Mucosa of stomach (tissue), 1 donor: Measurements from ENCODE around the gene WDR5.

Experiments
- H3K27me3 ChIP-seq: one replicate; pipeline ENCODE4 v1.7.0; 2013; ENCODE audit warnings: mild to moderate bottlenecking, low read length; ENCODE audit not compliant: control insufficient read depth, insufficient read depth
- H3K36me3 ChIP-seq: one replicate; pipeline ENCODE4 v1.7.0; 2013; ENCODE audit warnings: low read length; ENCODE audit not compliant: control insufficient read depth, insufficient read depth
- H3K4me1 ChIP-seq: one replicate; pipeline ENCODE4 v1.7.0; 2013; ENCODE audit warnings: mild to moderate bottlenecking, low read length; ENCODE audit not compliant: control insufficient read depth, insufficient read depth
- H3K4me3 ChIP-seq: one replicate; pipeline ENCODE4 v1.7.0; 2013; ENCODE audit warnings: low read length
- H3K9ac ChIP-seq: one replicate; pipeline ENCODE4 v1.7.0; 2013; ENCODE audit warnings: mild to moderate bottlenecking, low read length, moderate library complexity
- H3K9me3 ChIP-seq: one replicate; pipeline ENCODE4 v1.7.0; 2013; ENCODE audit warnings: mild to moderate bottlenecking, low read length, moderate library complexity; ENCODE audit not compliant: control insufficient read depth
- donor health status: Pancreatic carcinoma.

WDR5 gene

GRCh38 chr9:134136996-134137299 is 1.1 kb downstream of the WDR5 start:
- Histone ChIP-seq H3K4me1 (peaks cover 31% of the 10 kb centered on the region), H3K36me3 (no peaks in the 10 kb centered on the region)

GRCh38 chr9:134138292-134138691 is 2.4 kb downstream of the WDR5 start:
- peaks cover 31% of the 10 kb centered on the region for H3K4me1 ChIP-seq
- H3K9me3 ChIP-seq: no peaks in the 10 kb centered on the region
- no peak overlapping the region for H3K9ac ChIP-seq
- no peak overlapping the region for H3K4me3 ChIP-seq
- H3K36me3 ChIP-seq: no peaks in the 10 kb centered on the region
- H3K27me3 ChIP-seq: no peaks in the 10 kb centered on the region

More at GRCh38 chr9:134136996-134137299, 1.1 kb downstream of the WDR5 start:
- no peaks in the 10 kb centered on the region for H3K27me3 ChIP-seq
- H3K9ac ChIP-seq: peak overlapping the region; percentile 65
- H3K4me3 ChIP-seq: peak overlapping the region; percentile 67
- no peaks in the 10 kb centered on the region for H3K9me3 ChIP-seq

DNA sequence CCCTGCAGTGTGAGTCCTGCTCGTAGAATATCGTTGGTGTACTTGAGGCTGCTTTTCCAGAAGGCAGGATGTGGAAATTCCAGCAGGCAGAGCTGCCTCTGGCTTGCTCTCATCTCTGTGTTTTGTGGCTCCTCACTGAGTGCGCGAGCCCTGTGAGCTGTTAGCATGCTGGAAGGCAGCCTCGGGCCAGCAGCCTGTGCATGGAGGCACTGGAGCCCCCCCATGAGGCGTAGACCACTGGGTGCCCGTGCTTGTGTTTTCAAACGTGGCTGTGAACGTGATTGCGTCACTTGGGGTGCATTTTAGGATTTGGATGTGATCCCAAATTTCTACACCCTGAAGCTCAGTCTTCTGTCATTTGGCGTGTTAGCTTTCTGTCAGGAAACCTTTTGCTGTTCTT is 3.2 kb downstream of the WDR5 start:
- H3K4me3 ChIP-seq: no peak overlapping the region
- no peak overlapping the region for H3K9ac ChIP-seq
- peaks cover 29% of the 10 kb centered on the region for H3K4me1 ChIP-seq

GRCh38 chr9:134141906-134142305 is 6.0 kb downstream of the WDR5 start:
- Histone ChIP-seq H3K9me3 (no peaks in the 10 kb centered on the region), H3K4me3 (no peak overlapping the region), H3K9ac (no peak overlapping the region), H3K27me3 (no peaks in the 10 kb centered on the region), H3K36me3 (peaks cover 5% of the 10 kb centered on the region), H3K4me1 (peaks cover 13% of the 10 kb centered on the region)

More for the DNA sequence above, 3.2 kb downstream of the WDR5 start:
- Histone ChIP-seq H3K36me3 (no peaks in the 10 kb centered on the region), H3K9me3 (no peaks in the 10 kb centered on the region), H3K27me3 (no peaks in the 10 kb centered on the region)

GRCh38 chr9:134144801-134145200 is 8.9 kb downstream of the WDR5 start:
- Histone ChIP-seq H3K4me3 (no peak overlapping the region), H3K36me3 (peaks cover 9% of the 10 kb centered on the region), H3K4me1 (no peaks in the 10 kb centered on the region), H3K9me3 (no peaks in the 10 kb centered on the region), H3K9ac (no peak overlapping the region), H3K27me3 (no peaks in the 10 kb centered on the region)

GRCh38 chr9:134145262-134145661 is 9.4 kb downstream of the WDR5 start:
- Histone ChIP-seq H3K36me3 (peaks cover 9% of the 10 kb centered on the region), H3K4me1 (no peaks in the 10 kb centered on the region), H3K4me3 (no peak overlapping the region), H3K27me3 (no peaks in the 10 kb centered on the region), H3K9me3 (no peaks in the 10 kb centered on the region), H3K9ac (no peak overlapping the region)

GRCh38 chr9:134146774-134147493 is 11.1 kb downstream of the WDR5 start:
- Histone ChIP-seq H3K27me3 (no peaks in the 10 kb centered on the region), H3K4me1 (no peaks in the 10 kb centered on the region), H3K9me3 (no peaks in the 10 kb centered on the region), H3K36me3 (peaks cover 16% of the 10 kb centered on the region), H3K4me3 (no peak overlapping the region), H3K9ac (no peak overlapping the region)

GRCh38 chr9:134149380-134149779 is 13.5 kb downstream of the WDR5 start:
- Histone ChIP-seq H3K36me3 (peaks cover 16% of the 10 kb centered on the region), H3K27me3 (no peaks in the 10 kb centered on the region), H3K9ac (no peak overlapping the region), H3K9me3 (no peaks in the 10 kb centered on the region), H3K4me1 (no peaks in the 10 kb centered on the region), H3K4me3 (no peak overlapping the region)

GRCh38 chr9:134150557-134151214 is 14.8 kb downstream of the WDR5 start:
- no peak overlapping the region for H3K9ac ChIP-seq
- H3K27me3 ChIP-seq: no peaks in the 10 kb centered on the region
- H3K4me1 ChIP-seq: no peaks in the 10 kb centered on the region
- H3K36me3 ChIP-seq: peaks cover 21% of the 10 kb centered on the region
- H3K9me3 ChIP-seq: no peaks in the 10 kb centered on the region
- H3K4me3 ChIP-seq: no peak overlapping the region

DNA sequence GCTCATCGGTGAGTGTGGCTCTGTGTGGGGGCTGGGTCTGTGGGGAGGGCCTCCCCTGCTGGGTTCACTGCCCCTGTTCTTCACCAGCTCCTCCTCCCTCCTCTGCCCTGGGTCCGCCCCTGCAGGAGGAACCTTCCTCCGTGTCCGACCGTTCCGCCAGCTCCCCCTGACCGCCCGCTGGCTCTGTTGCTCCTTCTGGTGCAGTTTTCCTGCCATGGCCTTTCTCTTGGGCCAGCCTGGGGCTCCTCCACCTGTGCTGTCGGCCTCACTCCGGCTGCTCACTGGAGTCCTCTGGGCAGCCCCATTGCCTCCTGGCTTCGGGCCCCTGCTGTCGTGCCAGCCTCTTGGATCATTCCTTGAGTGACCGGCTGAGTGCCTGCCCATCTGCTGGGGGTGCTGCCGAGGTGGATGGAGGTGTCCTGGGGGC is 16.2 kb downstream of the WDR5 start:
- Histone ChIP-seq H3K9ac (no peak overlapping the region), H3K9me3 (no peaks in the 10 kb centered on the region), H3K4me1 (no peaks in the 10 kb centered on the region), H3K4me3 (no peak overlapping the region), H3K36me3 (peaks cover 16% of the 10 kb centered on the region), H3K27me3 (no peaks in the 10 kb centered on the region)

GRCh38 chr9:134152488-134152887 is 16.6 kb downstream of the WDR5 start:
- Histone ChIP-seq H3K4me3 (no peak overlapping the region), H3K27me3 (no peaks in the 10 kb centered on the region), H3K9me3 (no peaks in the 10 kb centered on the region), H3K36me3 (peaks cover 13% of the 10 kb centered on the region), H3K9ac (no peak overlapping the region), H3K4me1 (no peaks in the 10 kb centered on the region)

- Histone ChIP-seq H3K4me1 (no peaks in the 10 kb centered on the region), H3K9me3 (no peaks in the 10 kb centered on the region), H3K27me3 (no peaks in the 10 kb centered on the region), H3K9ac (no peak overlapping the region), H3K4me3 (no peak overlapping the region), H3K36me3 (peaks cover 12% of the 10 kb centered on the region)
Measured at GRCh38 chr9:134153450-134153849, 17.6 kb downstream of the WDR5 start.
